Suprapubic skin (tissue), 4 donors: ENCODE measurements around the gene HNRNPCL2. TPM values are rescaled to one million over a fixed set of nuclear protein-coding genes. Genes with fewer than 3 reads are reported as not detected.
"Not testable (repeated sequence)": the region's sequence is repeated elsewhere in the genome, so short reads cannot be mapped to it uniquely, and the experiment has no call there.

ENCODE experiments used
- DNase-seq, 2 donors: peaks; one replicate each; pipeline ENCODE4 v3.0.0-alpha.2; 2019; ENCODE audit warnings: low spot score in 2 of 2
- H3K27ac ChIP-seq: fragments of 200-600 bp; sonication (generic); one replicate; pipeline ENCODE4 v1.5.1; 2019
- H3K27me3 ChIP-seq: fragments of 200-600 bp; sonication (generic); one replicate; pipeline ENCODE4 v1.5.1; 2019
- H3K36me3 ChIP-seq: fragments of 200-600 bp; sonication (generic); one replicate; pipeline ENCODE4 v1.5.1; 2019
- H3K4me1 ChIP-seq: fragments of 200-600 bp; sonication (generic); one replicate; pipeline ENCODE4 v1.5.1; 2019
- H3K4me3 ChIP-seq: fragments of 200-600 bp; sonication (generic); one replicate; pipeline ENCODE4 v1.5.1; 2019; ENCODE audit warnings: mild to moderate bottlenecking
- H3K9me3 ChIP-seq: fragments of 200-600 bp; sonication (generic); one replicate; pipeline ENCODE4 v1.5.1; 2019
- whole genome bisulfite sequencing: methylation state at CpG from one replicate; pipeline ENCODE4 v1.1.5; 2018; 5-methylcytosine and 5-hydroxymethylcytosine counted together
- total RNA-seq, 4 donors: library from RNA; depleted of rRNA; stranded (reverse); fragments of >200 nt; gene quantifications; one replicate each; pipeline ENCODE4 v1.1.0, GENCODE V29; 2016

Gene HNRNPCL2
- total RNA-seq, result not detected

DNA sequence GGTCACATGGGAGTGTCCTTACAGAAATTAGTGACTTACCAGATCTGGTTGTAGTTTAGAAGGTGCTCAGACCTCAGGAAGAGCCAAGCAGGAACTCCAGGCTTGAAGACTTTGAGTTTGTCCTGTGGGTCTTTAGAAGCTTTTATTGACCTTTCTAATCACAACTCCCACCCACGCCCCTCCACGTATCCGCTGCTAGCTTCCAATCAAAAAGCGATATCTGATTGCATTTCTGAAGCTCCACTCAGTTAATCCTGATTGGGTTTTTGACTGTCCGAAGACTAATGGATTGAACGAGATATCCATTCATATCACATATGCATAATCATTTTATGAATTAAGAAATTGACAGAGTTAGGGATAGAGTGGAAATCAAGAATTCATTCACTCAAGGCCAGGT, at the start of gene HNRNPCL2:
Gene HNRNPCL2 (minus strand): TSS at position 101 of the 400 bp plus-strand sequence. CDS start 454 bp downstream, outside the sequence.
- H3K4me3 ChIP-seq, H3K27ac ChIP-seq, DNase-seq, H3K36me3 ChIP-seq, H3K9me3 ChIP-seq, H3K4me1 ChIP-seq, H3K27me3 ChIP-seq: not testable (repeated sequence)
- 96% methylated on average over 6 of the region's 6 CpGs for WGBS

DNA sequence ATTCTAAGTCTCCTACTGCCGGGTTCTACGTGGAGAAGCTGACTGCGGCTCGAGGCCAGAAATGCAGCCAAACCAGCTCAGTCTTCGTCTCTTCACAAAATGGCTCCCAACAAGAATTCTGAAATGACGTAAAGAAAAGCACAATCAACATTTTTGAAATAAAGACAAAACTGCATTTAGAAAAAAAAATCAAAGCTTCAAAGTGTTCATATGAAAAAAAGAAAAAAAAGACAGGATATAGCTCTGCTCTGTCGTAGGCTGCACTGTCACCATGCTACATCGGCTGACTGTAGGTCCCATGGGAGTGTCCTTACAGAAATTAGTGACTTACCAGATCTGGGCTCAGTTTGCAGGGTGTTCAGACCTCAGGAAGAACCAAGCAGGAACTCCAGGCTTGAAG, 48.9 kb upstream of the HNRNPCL2 start, which contains the start of gene HNRNPCL4:
Gene HNRNPCL4 (minus strand): TSS at position 101 of the 400 bp plus-strand sequence. CDS start 164 bp downstream, outside the sequence.
- not testable (repeated sequence) for H3K4me1 ChIP-seq, H3K9me3 ChIP-seq, H3K36me3 ChIP-seq, DNase-seq, H3K27me3 ChIP-seq, H3K27ac ChIP-seq, H3K4me3 ChIP-seq
- WGBS, result no CpG with 5 or more reads among the region's 8 CpGs

DNA sequence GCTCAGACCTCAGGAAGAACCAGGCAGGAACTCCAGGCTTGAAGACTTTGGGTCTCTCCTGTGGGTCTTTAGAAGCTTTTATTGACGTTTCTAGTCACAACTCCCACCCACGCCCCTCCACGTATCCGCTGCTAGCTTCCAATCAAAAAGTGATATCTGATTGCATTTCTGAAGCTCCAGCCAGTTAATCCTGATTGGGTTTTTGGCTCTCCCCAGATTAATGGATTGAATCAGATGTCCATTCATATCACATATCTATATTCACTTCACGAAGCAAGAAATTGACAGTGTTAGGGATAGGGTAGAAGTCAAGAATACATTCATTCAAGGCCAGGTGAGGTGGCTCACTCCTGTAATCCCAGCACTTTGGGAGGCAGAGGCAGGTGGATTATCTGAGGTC, 39.3 kb upstream of the HNRNPCL2 start, which contains the start of gene PRAMEF26:
Gene PRAMEF26 (minus strand): TSS at position 101 of the 400 bp plus-strand sequence. CDS start 2,914 bp downstream, outside the sequence.
- H3K4me3 ChIP-seq, H3K4me1 ChIP-seq, H3K27ac ChIP-seq, H3K9me3 ChIP-seq, H3K36me3 ChIP-seq, DNase-seq, H3K27me3 ChIP-seq: not testable (repeated sequence)
- WGBS, result no CpG with 5 or more reads among the region's 5 CpGs

DNA sequence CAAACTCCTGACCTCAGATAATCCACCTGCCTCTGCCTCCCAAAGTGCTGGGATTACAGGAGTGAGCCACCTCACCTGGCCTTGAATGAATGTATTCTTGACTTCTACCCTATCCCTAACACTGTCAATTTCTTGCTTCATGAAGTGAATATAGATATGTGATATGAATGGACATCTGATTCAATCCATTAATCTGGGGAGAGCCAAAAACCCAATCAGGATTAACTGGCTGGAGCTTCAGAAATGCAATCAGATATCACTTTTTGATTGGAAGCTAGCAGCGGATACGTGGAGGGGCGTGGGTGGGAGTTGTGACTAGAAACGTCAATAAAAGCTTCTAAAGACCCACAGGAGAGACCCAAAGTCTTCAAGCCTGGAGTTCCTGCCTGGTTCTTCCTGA, 46.2 kb downstream of the HNRNPCL2 start, which contains the start of gene PRAMEF25:
Gene PRAMEF25 (plus strand): TSS at position 301 of the 400 bp plus-strand sequence. CDS start 2,920 bp downstream, outside the sequence.
- WGBS, result no CpG with 5 or more reads among the region's 4 CpGs
- H3K27ac ChIP-seq, H3K27me3 ChIP-seq, H3K9me3 ChIP-seq, H3K36me3 ChIP-seq, H3K4me1 ChIP-seq, DNase-seq, H3K4me3 ChIP-seq: not testable (repeated sequence)

Other genes with a start within 250 kb of the HNRNPCL2 start
- gene PRAMEF4, start 230.7 kb downstream of the HNRNPCL2 start, total RNA-seq, result not detected
- gene PRAMEF10, start 218.6 kb downstream of the HNRNPCL2 start, total RNA-seq, result not detected
- not detected for gene PRAMEF7, start 200.2 kb downstream of the HNRNPCL2 start, total RNA-seq
- gene PRAMEF6, start 169.3 kb downstream of the HNRNPCL2 start, total RNA-seq, result not detected
- not detected for gene PRAMEF27, start 60.3 kb downstream of the HNRNPCL2 start, total RNA-seq
- gene HNRNPCL3, start 56.1 kb downstream of the HNRNPCL2 start, total RNA-seq, result not detected
- gene PRAMEF25, start 46.1 kb downstream of the HNRNPCL2 start, total RNA-seq, result not detected
- not detected for gene PRAMEF26, start 39.2 kb upstream of the HNRNPCL2 start, total RNA-seq
- gene HNRNPCL4, start 48.8 kb upstream of the HNRNPCL2 start, total RNA-seq, result not detected
- not detected for gene PRAMEF9, start 55.0 kb upstream of the HNRNPCL2 start, total RNA-seq
- not detected for gene PRAMEF13, start 84.6 kb upstream of the HNRNPCL2 start, total RNA-seq
- not detected for gene PRAMEF18, start 109.3 kb upstream of the HNRNPCL2 start, total RNA-seq
- gene PRAMEF5, start 137.3 kb upstream of the HNRNPCL2 start, total RNA-seq, result not detected
- not detected for gene PRAMEF8, start 168.3 kb upstream of the HNRNPCL2 start, total RNA-seq
- not detected for gene PRAMEF33, start 186.7 kb upstream of the HNRNPCL2 start, total RNA-seq
- gene PRAMEF15, start 198.7 kb upstream of the HNRNPCL2 start, total RNA-seq, result not detected
- not detected for gene PRAMEF14, start 230.3 kb upstream of the HNRNPCL2 start, total RNA-seq